Left renal cortex interstitium (tissue), 4 donors: Measurements from ENCODE around the gene TMEM175. TPM values are rescaled to one million over a fixed set of nuclear protein-coding genes. Genes with fewer than 3 reads are reported as not detected.

Experiments used
- DNase-seq, 4 donors: peaks; one replicate each; pipeline ENCODE4 v3.0.0-alpha.2; 2013; ENCODE audit warnings: low read depth in 4 of 4, low spot score in 2 of 4, missing footprints in 1 of 4
- polyA plus RNA-seq, 4 donors: library from polyadenylated mRNA; unstranded; fragments of 120-200 nt; gene quantifications; one replicate each; pipeline ENCODE4 v1.2.1, GENCODE V29; 2013; ENCODE audit not compliant: insufficient read length in 4 of 4

Gene TMEM175
- polyA plus RNA-seq, 4 donors = 23.1 to 32.3 (median 27.3) TPM

DNA sequence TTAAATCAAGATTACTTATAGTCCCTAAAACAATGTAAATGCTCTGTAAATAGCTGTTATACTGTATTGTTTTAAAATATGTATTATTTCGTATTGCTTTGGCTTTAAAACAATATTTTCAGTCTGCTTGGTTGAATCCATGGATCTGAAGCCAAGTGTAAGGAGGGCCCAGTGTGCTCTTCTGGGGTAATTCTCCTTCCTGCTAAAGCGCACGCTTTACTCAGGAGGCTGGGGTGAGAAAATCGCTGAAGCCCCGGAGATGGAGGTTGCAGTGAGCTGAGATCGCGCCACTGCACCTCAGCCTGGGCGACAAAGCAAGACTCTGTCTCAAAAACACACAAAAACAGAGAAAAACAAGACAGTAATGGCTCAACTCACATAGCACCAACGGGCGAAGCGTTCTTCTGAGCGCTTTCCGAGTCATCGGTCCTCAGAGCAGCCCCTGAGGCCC, 54.2 kb downstream of the TMEM175 start:
- no peak for DNase-seq

DNA sequence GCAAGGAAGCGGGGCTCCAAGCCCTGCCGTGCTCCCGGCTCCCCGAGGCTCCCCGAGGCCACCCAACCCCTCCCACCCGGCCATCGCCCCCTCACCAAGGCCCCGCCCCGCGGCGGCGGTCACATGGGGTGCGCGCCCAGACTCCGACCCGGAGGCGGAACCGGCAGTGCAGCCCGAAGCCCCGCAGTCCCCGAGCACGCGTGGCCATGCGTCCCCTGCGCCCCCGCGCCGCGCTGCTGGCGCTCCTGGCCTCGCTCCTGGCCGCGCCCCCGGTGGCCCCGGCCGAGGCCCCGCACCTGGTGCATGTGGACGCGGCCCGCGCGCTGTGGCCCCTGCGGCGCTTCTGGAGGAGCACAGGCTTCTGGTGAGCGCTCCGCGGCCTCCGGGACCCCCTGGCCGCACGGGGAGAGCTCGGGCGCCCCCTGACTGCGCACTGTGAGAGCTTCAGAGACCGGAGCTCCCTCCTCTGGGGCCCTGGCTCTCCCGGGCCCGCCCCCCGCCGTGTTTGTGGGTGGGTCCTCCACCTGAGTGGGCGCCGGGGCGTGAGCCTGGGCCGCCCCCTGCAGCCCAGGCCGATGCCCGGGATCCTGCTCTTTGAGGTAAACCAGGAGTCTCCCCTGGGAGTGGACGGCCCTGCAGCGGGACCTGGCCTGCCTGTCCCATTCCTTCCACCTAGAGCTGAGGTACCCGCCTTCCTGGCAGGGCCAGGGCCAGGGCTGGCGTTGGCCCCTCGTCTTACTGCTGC, 54.8 kb downstream of the TMEM175 start, which contains the start of gene IDUA:
Gene IDUA (plus strand): TSS at position 166 of the 745 bp plus-strand sequence. CDS start 41 bp downstream, at position 207.
- DNase-seq = no peak

DNA sequence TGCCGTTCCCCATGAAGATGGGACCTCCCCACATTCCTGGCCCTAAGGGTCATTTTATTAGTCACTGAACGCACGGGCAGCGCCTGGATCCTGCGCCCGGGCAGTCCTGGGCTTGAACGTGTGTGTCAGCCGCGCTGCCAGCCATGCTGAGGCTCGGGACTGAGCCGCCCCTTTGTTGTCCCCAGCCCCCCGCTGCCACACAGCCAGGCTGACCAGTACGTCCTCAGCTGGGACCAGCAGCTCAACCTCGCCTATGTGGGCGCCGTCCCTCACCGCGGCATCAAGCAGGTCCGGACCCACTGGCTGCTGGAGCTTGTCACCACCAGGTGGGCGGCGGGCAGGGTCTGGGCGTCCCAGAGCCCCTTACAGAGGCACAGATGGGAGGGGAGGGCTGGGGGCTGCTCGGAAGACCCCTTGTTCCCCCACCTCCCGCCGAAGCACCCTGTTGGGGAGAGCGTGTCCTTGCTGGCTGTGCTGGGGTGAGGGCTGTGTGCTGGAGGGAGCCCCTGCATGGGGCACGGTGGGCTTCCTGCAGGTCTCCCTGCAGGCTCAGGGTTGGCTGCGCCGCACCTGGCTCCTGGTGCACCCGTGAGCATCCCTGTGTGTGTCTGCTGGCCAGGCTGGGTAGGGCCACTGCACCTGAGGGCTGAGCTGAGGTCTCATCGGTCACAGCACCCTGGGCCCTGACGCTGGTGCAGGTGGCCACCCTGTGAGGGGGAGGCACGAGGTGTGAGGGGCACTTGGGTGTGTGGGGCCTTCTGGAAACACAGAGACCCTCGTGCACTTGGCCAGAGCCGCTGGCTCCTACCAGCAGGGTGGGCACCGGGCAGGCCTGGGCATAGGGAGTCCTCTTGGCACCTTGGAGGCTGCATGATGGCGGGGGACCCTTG, 55.6 kb downstream of the TMEM175 start:
- DNase-seq = no peak

DNA sequence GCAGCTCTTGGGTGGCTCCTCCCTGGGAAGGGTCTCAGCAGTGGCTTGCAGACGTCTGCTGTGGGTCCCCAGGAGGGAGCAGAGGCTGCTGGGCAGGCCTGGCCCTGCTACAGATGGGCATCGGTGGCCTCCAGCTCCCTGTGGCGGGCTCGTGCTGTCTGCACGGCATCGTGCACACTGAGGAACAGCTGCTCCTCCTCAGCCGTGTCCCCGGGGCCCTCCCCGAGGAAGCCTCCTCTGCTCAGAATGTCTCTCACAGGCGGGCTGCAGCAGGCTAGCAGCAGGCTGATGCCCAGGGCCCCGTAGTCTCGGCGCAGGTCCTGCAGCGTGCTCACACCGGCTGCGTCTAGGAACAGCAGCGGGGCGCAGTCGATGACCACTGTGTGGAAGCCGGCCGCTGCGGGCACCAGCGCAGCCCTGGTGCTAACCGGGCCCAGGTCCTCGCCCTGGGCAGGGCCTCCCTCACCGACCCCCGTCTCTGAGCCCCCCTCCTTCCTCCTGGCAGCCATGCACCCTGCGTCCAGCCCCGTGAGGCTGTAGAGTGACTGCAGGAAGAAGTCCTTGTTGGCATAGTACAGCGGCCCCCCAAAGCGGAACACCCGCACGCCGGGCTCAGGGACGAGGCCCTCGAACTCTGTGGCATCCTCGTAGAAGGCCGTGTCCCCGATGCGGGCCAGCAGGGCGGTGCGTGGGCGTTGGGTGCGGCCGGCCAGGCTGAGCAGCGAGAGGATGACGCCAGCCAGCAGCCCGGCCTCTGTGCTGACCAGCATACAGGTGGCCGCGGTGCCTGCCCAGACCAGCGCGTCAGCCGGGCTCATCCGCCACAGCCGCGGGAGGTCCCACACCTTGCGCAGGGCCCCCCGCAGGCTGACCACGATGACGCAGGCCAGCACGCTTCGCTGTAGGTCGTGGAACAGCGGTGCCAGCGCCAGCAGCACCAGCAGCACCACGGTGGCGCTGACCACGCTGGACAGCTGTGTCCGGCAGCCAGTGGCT, 56.8 kb downstream of the TMEM175 start:
- no peak for DNase-seq

DNA sequence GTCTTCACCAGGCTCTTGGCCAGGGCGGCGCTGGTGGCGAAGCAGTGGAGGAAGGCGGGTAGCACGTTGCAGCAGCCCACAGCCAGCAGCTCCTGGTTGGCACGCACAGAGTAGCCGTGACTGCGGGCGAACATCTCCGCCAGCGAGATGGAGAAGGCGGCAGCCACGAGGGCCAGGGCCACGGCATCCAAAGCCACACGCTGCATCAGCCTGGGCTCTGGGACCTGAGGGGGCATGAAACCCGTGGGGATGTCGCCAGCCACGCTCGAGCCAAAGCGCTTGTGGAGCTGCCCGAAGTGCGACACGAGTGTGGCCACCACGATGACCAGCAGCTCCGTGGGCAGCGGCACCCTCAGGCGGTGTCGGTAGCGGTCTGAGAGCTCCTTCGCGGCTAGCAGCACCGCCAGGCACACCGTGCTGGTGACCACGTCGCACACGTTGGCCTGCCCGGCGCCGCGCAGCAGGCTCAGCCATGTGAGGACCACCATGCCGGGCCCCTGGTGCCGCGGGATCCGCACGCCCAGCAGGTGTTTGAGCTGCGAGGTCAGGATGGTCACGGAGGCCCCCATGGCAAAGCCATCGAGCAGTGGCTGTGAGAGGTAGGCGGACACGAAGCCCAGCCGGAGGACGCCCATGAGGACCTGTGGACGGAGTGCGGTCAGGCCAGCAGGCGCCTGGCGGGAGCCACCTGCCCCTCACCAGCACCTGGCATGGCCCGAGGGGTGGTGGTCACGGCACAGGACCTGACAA, 57.6 kb downstream of the TMEM175 start:
- DNase-seq = no peak

DNA sequence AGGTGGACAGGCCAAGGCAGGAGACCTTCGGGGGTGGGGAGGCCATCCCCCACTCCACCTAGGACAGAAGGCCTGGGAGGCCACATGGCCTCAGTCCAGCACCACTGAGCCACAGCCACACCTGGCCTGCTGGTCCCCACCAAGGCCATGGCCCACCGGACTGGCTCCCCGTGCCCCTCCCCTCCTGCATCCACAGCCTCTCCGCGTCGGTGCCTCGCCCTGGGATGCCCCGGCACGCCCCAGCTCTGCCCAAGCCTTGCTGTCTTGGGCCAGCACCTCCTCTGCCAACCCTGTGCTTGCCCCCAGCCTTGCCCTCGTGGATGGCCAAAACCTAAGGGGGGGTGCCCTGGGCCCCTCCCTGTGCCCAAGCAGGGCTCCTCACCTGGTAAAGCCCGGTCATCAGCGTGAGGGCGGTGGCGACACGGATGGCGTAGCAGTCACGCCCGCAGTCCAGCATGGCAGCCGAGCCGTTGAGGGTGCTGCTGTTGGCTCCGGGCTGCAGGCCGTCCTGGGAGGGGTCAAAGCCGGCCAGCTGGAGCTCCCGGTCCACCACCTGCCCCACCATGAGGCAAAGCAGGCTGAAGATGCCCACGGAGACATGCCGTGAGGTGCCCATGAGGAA, 58.6 kb downstream of the TMEM175 start:
- DNase-seq = no peak

DNA sequence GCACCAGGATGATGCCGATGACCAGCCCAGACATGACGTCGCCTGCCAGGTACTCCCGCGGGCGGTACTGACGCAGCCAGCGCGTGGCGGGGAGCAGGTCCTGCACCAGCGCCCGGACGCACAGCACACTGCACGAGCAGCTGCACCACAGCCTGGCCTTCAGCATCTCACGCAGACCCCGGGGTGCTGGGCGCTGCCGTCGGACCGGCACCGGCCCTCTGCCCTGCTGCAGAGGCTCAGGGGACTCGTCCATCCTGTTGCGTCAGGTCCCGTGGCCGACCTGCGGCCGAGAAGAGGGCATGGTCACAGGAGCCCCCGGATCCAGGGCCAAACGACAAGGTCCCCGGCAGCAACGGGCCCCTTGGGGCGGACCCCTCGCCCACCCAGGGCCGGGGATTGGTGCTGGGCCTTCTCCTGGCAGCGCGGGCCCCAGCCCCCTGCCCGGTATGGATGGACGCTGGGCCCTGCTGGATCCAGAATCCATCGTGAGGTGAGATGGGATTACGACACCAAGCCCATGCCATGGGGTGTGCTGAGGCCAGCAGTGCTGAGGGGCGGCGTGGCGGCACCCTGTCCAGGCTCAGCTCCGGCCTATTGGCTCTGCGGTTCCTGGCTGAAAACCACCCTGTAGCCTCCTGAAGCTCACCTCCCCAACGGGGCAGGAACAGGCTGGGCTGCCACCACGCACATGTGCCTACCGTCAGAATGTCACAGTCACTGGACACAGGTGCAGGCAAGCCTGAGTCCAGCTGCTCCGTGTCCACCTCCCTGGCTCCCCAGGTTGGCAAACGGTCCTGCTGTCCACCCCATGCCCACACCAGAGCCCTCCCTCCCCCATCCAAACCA, 59.4 kb downstream of the TMEM175 start:
- DNase-seq = no peak

DNA sequence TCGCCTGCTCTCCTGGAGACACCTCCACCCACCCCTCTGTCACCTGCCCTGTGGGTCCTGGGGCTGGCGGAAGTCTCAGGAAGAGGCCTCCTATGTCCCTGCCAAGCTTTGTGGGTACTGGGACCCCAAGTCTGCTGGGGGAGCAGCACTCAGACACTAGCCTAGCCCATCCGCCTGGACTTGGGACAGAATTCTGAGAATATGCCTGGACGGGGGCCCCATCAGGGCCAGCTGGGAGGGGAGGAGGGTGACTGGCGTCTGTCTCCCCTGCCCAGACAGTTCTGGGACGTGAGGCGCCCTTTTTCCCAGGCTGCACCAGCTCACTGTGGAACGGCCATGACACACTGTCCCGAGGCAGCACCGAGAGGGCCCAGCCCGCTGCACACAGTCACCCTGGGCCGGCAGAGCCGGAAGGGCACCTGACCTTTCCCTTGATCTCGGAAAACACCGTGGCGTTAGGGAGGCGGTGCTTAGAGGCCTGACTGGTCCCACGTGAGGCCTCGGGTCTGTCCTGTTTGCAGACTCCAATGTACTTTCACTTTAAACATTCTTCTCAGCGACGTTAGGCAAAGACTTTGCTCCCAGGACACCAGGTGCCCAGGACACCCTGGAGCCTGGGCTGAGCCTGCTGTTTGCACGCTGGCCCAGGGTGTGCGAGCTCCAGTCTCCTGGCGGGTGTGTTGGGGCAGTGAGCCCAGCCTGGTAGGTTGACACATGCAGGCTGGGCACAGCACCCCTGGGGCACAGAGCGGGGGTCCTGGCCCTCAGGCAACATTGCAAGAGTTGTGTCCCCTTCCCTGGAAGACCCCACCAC, 60.2 kb downstream of the TMEM175 start:
- DNase-seq = no peak

DNA sequence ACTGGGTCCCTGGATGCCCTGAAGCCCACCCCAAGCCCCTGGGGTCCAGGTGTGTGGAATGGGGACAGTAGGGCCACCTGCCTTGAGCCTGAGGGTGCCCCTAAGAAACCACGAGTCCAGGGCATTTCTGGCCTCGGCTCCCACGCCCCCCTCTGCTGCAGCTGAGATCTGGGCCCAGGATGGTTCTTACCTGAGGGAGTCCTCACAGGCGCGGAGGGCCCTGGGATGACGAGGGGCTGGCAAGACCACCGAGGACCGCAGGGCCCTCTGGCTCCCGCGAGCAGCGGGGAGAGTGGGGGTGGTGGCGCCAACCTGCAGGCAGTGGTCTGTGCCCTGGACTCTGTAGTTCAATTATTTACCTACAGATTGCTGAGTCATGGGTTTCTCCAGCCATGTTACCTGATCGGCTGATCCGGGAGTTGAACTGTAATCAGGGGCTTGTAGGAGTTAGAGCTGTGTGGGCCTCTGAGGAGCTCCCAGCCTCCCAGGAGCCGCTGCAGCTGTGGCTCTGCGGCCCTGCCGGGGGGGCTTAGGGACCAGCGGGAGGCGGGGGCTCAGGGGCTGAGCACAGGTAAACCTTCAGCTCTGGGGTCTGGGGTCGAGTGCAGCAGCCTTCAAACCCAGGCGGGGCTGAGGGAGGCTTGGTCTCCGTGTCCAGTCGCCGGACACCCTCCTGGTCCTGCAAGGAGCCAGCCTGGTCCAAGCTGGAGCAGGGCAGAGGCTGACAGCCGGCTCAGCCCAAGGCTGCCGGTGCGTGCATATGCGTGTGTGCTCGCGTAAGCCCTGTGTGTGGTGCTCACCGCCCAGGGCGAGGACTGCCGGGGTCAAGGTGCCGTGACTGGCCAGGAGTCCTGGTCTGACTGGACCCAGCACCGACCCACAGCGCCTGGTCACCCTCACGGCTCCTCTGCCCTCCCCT, 61.1 kb downstream of the TMEM175 start, which contains the start of gene SLC26A1:
Gene SLC26A1 (minus strand): TSS at position 294 of the 919 bp plus-strand sequence. CDS start 1,701 bp downstream, outside the sequence.
- DNase-seq = no peak

DNA sequence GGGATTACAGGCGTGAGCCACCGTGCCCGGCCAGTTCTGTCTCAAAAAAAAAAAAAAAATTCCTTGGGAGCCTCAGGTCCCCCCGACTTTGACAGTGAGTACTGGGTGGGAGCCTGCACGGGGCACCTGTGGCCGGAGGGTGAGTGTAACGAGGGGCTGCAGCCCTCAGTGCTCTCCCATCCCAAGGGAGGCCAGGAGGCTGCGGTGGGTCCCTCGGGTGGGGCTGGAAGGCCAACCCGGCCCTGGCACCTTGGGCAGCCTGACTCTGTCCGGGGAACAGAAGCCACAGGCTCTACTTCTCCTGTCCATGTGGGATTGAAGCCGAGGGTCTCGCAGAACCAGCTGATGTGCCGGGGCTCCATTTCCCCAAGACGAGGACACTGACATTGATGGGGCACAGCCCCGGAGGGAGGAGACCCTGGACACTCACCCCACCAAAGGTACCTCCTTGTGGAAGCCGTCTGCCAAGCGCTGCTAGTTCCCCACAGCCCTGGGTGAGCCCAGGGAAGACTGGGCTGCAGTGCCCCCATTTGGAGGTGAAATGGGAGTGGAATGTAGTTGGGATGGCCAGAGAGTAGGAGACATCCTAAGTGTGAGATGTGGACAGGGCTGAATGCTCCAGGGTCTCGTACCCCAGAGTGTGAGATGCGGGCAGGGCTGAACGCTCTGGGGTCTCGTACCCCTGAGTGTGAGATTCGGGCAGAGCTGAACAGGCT, 63.2 kb downstream of the TMEM175 start:
- DNase-seq = no peak

DNA sequence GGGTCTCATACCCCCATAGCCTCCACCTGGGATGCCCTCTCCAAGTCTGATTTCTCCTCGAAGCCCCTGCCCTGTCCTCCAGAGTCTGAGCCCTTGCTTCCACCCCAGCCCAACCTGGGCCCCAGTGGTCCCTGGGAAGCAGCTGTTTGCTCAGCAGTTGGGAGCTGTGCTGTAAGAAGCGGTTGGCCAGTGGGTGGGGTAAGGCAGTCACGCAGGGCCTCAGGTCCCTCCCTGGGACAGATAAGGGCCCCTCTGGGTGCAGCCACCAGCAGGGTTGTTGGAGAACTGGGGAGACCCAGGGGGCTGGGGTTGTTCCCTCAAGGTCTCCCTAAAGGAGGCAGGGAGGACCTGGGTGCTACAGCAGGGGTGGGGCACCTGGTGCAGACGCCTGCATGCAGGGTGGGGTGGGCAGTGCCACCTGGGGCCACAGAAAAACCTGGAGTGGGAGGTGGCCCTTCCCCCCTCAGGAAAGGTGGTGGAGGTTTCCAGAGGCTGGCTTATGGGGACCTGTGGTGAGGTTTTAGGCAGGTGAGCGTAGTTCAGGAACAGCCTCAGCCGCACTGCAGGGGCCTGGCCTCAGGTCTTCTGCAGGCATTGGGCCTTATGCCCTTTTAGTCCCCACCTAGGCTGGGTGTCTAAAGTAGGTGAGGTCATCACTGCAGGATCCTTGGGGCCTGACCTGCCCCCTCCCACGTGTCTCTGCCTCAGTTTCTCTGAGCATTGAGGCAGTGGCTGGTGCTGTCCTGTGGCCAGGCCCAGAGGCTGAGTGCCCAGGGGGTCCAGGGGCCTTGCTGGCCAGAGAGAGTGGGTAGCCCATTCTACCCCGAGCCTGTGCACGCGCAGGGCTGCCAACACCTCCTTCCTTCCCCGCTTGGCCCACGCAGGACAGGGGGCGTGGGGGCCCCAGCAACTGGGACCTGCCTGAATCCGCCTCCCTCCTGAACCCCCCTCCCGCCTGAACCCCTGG, 64.1 kb downstream of the TMEM175 start:
- DNase-seq = no peak

DNA sequence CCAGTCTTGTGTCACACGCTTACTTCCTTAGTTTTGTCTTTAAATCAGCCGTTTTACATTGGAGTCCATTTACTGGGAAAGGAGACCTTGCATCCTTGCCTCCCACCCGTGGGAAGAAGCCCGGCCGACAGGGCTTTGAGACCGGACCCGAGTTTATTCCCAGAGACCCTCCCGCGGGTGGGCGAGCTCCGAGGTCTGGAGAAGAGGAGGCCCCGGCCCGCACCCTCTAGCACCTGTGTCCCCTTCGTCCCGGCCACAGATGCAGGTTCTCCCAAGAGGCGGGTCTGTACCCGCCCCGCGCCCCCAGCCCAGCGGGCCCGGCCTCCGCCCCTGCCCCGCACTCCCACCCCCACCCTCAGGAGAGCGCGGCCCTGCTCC, 64.7 kb downstream of the TMEM175 start:
- DNase-seq = no peak

DNA sequence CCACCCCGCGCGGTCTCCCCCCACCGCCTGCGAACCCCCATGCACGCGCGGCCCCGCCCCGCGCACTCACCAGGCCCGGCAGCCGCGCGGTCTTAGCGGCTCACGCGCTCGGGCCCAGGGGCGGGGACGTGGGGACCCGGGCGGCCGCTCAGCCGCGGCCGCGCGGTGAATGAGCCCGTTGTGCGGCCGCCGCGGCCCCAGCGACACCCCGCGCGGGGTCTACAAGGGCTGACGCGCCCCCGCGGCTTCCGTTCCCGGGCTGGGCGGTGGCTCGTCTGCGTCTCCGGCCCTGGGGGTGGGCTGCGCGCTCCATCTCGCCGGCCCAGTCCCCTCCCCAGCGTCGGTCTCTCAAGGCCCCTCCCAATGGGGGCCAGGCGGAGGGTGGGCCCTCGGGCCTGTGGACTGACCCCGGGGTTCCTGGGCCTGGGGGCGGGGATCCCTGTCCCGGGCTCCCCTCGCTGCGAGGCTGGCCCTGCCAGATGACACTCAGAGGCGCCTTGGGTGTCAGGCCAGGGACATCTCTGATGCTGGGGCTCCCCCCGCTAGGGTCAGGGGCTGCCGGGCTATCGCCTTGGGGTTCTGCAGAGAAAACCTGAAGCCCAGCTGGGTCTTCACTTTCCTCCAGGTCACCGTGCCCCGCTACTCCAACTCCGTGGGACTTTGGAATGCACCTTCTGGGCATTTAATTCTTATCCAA, 65.3 kb downstream of the TMEM175 start:
- DNase-seq = no peak
